Keratinocyte (primary cell): ENCODE results near the gene ZNF184. TPM values are rescaled to one million over a fixed set of nuclear protein-coding genes. Genes with fewer than 3 reads are reported as not detected.
A peak's percentile ranks its signal among the peaks of the same experiment; 100 is the strongest.

Source experiments
- DNase-seq: peaks from one replicate; pipeline ENCODE4 v3.0.0-alpha.2; 2011; ENCODE audit warnings: low read depth, missing footprints, low spot score
- FAIRE-seq: peaks from 2 replicates; lab custom pipeline; 2011; peaks lifted over from hg19 to GRCh38; lab: Jason Lieb, UNC
- H2AFZ ChIP-seq: 2 replicates; pipeline ENCODE4 v1.6.0; 2012; ENCODE audit warnings: low read length, control low read depth, inconsistent platforms; ENCODE audit not compliant: control insufficient read depth
- H3K27ac ChIP-seq: 2 replicates; pipeline ENCODE4 v1.5.1; 2011; ENCODE audit warnings: low read length; ENCODE audit not compliant: control insufficient read depth, insufficient read depth
- H3K27me3 ChIP-seq: 3 replicates; pipeline ENCODE4 v1.6.0; 2011; ENCODE audit warnings: low read length; ENCODE audit not compliant: control insufficient read depth, insufficient read depth; ENCODE audit errors: extremely low read depth
- H3K36me3 ChIP-seq, 2 experiments: 2 replicates in 1 of 2; 3 replicates in 1 of 2; pipeline ENCODE4 v1.5.1; 2011; ENCODE audit warnings: low read length in 2 of 2, mild to moderate bottlenecking in 1 of 2; ENCODE audit not compliant: control insufficient read depth in 2 of 2, insufficient read depth in 2 of 2; ENCODE audit errors: extremely low read depth in 1 of 2
- H3K4me1 ChIP-seq: 3 replicates; pipeline ENCODE4 v1.5.1; 2011; ENCODE audit warnings: low read length; ENCODE audit not compliant: control insufficient read depth, insufficient read depth; ENCODE audit errors: extremely low read depth
- H3K4me2 ChIP-seq: 3 replicates; pipeline ENCODE4 v1.6.0; 2011; ENCODE audit warnings: low read depth, low read length; ENCODE audit not compliant: control insufficient read depth, insufficient read depth; ENCODE audit errors: extremely low read depth
- H3K4me3 ChIP-seq, 3 experiments: fragments of 200-600 bp in 1 of 3; sonication (generic) in 1 of 3; 2 replicates in 2 of 3; 3 replicates in 1 of 3; pipeline ENCODE4 v1.5.1; 2011 to 2016; ENCODE audit warnings: low read length in 3 of 3, mild to moderate bottlenecking in 3 of 3, control low read depth in 2 of 3, inconsistent platforms in 1 of 3, low read depth in 1 of 3, mixed read lengths in 1 of 3, mixed run types in 1 of 3, moderate library complexity in 1 of 3; ENCODE audit not compliant: control insufficient read depth in 2 of 3, insufficient read depth in 2 of 3; ENCODE audit errors: extremely low read depth in 1 of 3
- H3K79me2 ChIP-seq: 2 replicates; pipeline ENCODE4 v1.6.0; 2012; ENCODE audit warnings: low read length; ENCODE audit not compliant: control insufficient read depth, insufficient read depth
- H3K9ac ChIP-seq: 3 replicates; pipeline ENCODE4 v1.6.0; 2011; ENCODE audit warnings: low read length; ENCODE audit not compliant: control insufficient read depth, insufficient read depth; ENCODE audit errors: extremely low read depth
- H3K9me1 ChIP-seq: 3 replicates; pipeline ENCODE4 v1.6.0; 2011; ENCODE audit warnings: low read length; ENCODE audit not compliant: control insufficient read depth, insufficient read depth; ENCODE audit errors: extremely low read depth
- H3K9me3 ChIP-seq: 2 replicates; pipeline ENCODE4 v1.5.1; 2012; ENCODE audit warnings: low read depth, low read length; ENCODE audit not compliant: control insufficient read depth
- H4K20me1 ChIP-seq: 3 replicates; pipeline ENCODE4 v1.6.0; 2011; ENCODE audit warnings: low read length; ENCODE audit not compliant: control insufficient read depth, insufficient read depth; ENCODE audit errors: extremely low read depth
- EZH2 ChIP-seq: IDR thresholded peaks from one replicate; pipeline ENCODE4 v1.6.1; 2012; ENCODE audit warnings: inconsistent platforms, mild to moderate bottlenecking, low read length, moderate library complexity
- dilution Hi-C: fragments of 300-500 bp; cut with MboI; formaldehyde crosslinking; loops from one replicate; pipeline ENCODE4 v1.7.0; 2020; ENCODE audit warnings: low sequenced_read_pairs; ENCODE audit not compliant: extremely low pct_ligation_motif_present
- polyA plus RNA-seq, 5 experiments: library from polyadenylated mRNA; depleted of rRNA in 3 of 5; stranded (reverse) in 3 of 5; stranded (forward) in 1 of 5; unstranded in 1 of 5; fragments of >200 nt; gene quantifications; 1 replicate in 1 of 5; 2 replicates in 3 of 5; 3 replicates in 1 of 5; pipeline versions ENCODE4 v1.2.1 to v1.2.3, GENCODE V29; 2011 to 2012; ENCODE audit warnings: missing spikeins in 2 of 5, low read depth in 1 of 5, low replicate concordance in 1 of 5
- TF ChIP-seq, protein P1 (sequence below), 3 experiments: IDR thresholded peaks in 1 of 3; conservative IDR thresholded peaks in 1 of 3; optimal IDR thresholded peaks in 1 of 3; 2 replicates in 2 of 3; 3 replicates in 1 of 3; pipeline versions ENCODE3 to v1.5.1; 2011; ENCODE audit warnings: low read length in 3 of 3, mild to moderate bottlenecking in 3 of 3, moderate library complexity in 2 of 3, control low read depth in 1 of 3, inconsistent platforms in 1 of 3; ENCODE audit not compliant: insufficient read depth in 2 of 3; ENCODE audit errors: extremely low read depth in 1 of 3

ZNF184 gene
- polyA plus RNA-seq, 1 donor (not counting 4 experiments of a cell fraction or from before 2014, with no cell fraction given): 4.3 TPM

DNA sequence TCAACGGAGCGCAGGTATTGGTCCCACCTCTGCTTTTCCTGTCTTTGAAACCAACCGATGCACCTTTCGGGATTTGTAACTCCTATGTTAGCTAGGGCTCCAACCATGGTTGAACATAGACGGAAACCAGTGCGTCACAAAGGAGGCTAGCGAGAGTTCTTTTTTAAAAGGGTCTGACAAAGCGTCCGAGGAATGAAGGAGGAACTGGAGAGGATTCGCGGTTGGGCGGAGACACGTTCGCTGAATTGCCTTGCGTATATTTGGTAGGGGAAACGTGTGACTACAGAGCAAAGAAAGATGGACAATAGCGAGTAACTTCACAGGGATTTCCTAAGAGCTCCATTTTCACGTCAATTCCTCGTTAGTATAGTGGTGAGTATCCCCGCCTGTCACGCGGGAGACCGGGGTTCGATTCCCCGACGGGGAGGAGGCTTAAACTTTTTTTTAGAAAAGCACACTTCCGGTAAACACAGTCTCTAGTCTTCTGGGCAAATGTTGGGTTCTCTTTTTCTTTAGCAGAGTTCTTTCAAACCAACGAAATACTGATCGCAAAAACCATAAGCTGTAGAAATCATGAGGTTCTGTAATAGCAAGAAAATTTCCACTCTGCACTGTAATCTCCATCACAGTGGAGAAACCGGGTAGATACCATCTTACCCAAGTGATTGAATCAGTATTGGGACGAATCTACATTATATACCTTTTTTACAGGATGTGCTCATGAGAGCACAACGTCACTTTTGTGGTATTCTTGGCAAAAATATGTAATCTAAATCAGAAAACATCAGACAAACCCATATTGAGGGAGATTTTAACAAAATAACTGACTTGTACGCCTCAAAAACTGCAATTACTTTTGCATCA lies 6.6 kb upstream of the ZNF184 start:
- dilution Hi-C loops: no loop called here
- peak; percentile 82 for DNase-seq
- peak overlapping the region; percentile 93 for H3K27ac ChIP-seq
- H3K4me1 ChIP-seq: peaks cover 13% of the 10 kb centered on the region
- peak overlapping the region; percentile 70 for H2AFZ ChIP-seq
- peak overlapping the region; percentile 98 for H3K4me2 ChIP-seq
- peaks cover 3% of the 10 kb centered on the region for H3K9me1 ChIP-seq
- no peaks in the 10 kb centered on the region for H4K20me1 ChIP-seq
- TF ChIP-seq, protein P1, sequence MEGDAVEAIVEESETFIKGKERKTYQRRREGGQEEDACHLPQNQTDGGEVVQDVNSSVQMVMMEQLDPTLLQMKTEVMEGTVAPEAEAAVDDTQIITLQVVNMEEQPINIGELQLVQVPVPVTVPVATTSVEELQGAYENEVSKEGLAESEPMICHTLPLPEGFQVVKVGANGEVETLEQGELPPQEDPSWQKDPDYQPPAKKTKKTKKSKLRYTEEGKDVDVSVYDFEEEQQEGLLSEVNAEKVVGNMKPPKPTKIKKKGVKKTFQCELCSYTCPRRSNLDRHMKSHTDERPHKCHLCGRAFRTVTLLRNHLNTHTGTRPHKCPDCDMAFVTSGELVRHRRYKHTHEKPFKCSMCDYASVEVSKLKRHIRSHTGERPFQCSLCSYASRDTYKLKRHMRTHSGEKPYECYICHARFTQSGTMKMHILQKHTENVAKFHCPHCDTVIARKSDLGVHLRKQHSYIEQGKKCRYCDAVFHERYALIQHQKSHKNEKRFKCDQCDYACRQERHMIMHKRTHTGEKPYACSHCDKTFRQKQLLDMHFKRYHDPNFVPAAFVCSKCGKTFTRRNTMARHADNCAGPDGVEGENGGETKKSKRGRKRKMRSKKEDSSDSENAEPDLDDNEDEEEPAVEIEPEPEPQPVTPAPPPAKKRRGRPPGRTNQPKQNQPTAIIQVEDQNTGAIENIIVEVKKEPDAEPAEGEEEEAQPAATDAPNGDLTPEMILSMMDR (optimal IDR thresholded peaks at IDR 0.05 in 1 of 3, IDR thresholded peaks at IDR 0.05 in 1 of 3, conservative IDR thresholded peaks at IDR 0.05 in 1 of 3; ENCODE audit: extremely low read depth in 1 of 3, insufficient read depth in 2 of 3, low read length in 3 of 3): no peak
- no peak for TF ChIP-seq EZH2
- no peaks in the 10 kb centered on the region for H3K79me2 ChIP-seq
- peak; percentile 98 for FAIRE-seq
- no peaks in the 10 kb centered on the region for H3K27me3 ChIP-seq
- H3K36me3 ChIP-seq: no peaks in the 10 kb centered on the region
- peak overlapping the region; percentile 47 to 95 (median 76) for H3K4me3 ChIP-seq
- peak overlapping the region; percentile 89 for H3K9ac ChIP-seq
- H3K9me3 ChIP-seq: no peaks in the 10 kb centered on the region

DNA sequence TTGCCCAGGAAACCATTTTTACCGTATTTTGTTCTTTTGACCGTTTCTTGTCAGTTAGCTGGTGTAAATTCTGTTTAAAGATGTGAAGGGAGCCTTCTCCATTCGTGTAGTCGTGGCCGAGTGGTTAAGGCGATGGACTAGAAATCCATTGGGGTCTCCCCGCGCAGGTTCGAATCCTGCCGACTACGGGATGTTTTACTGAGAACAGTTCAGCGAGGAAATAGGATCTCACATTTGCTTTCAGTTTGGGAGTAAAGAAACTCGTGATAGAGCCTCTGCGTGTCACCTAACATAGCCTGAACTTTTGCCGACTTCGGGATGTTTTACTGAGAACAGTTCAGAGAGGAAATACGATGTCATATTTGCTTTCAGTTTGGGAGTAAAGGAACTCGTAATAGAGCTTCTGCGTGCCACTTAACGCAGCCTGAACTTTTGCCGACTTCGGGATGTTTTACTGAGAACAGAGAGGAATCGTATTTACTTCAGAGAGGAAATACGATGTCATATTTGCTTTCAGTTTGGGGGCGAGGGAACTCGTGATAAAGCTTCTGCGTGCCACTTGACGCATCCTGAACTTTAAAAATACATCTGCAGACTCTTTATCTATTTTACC lies 5.9 kb upstream of the ZNF184 start:
- Histone ChIP-seq H3K27me3 (no peaks in the 10 kb centered on the region), H4K20me1 (no peaks in the 10 kb centered on the region), H3K36me3 (no peaks in the 10 kb centered on the region), H3K4me1 (peaks cover 13% of the 10 kb centered on the region), H3K9ac (peak overlapping the region; percentile 89), H3K9me3 (no peaks in the 10 kb centered on the region), H2AFZ (peak overlapping the region; percentile 71), H3K9me1 (peaks cover 3% of the 10 kb centered on the region), H3K27ac (peak overlapping the region; percentile 93), H3K79me2 (no peaks in the 10 kb centered on the region), H3K4me3 (peak overlapping the region; percentile 47 to 95 (median 76)), H3K4me2 (peak overlapping the region; percentile 98)
- FAIRE-seq: no peak
- peak; percentile 78 for DNase-seq
- dilution Hi-C loops: no loop called here
- TF ChIP-seq, protein P1 (optimal IDR thresholded peaks at IDR 0.05 in 1 of 3, IDR thresholded peaks at IDR 0.05 in 1 of 3, conservative IDR thresholded peaks at IDR 0.05 in 1 of 3; ENCODE audit: extremely low read depth in 1 of 3, insufficient read depth in 2 of 3, low read length in 3 of 3): no peak
